KMS-11 (cell line): ENCODE measurements around the gene MLLT10.

Experiments used
- H2AFZ ChIP-seq: fragments of 200-600 bp; sonication (generic); 2 replicates; pipeline ENCODE4 v1.6.1; 2016; ENCODE audit warnings: antibody characterized with exemption, mixed run types, low read depth
- H3K27ac ChIP-seq: fragments of 200-600 bp; sonication (generic); 2 replicates; pipeline ENCODE4 v1.6.1; 2016; ENCODE audit warnings: mild to moderate bottlenecking, mixed run types
- H3K27me3 ChIP-seq: fragments of 200-600 bp; sonication (generic); 2 replicates; pipeline ENCODE4 v1.6.1; 2017; ENCODE audit warnings: mild to moderate bottlenecking, low read depth, mixed run types, moderate library complexity; ENCODE audit not compliant: insufficient read depth
- H3K36me3 ChIP-seq: fragments of 200-600 bp; sonication (generic); 2 replicates; pipeline ENCODE4 v1.6.1; 2017; ENCODE audit warnings: mild to moderate bottlenecking, mixed run types; ENCODE audit not compliant: insufficient read depth
- H3K4me1 ChIP-seq: fragments of 200-600 bp; sonication (generic); 2 replicates; pipeline ENCODE4 v1.6.1; 2016; ENCODE audit warnings: mild to moderate bottlenecking, low read depth, mixed run types; ENCODE audit not compliant: poor library complexity, severe bottlenecking
- H3K4me2 ChIP-seq: fragments of 200-600 bp; sonication (generic); 2 replicates; pipeline ENCODE4 v1.7.0; 2016; ENCODE audit warnings: mild to moderate bottlenecking, mixed run types
- H3K4me3 ChIP-seq: fragments of 200-600 bp; sonication (generic); IDR thresholded peaks from 2 replicates; pipeline ENCODE4 v1.6.1; 2017; ENCODE audit warnings: low read depth, low read length, mixed read lengths; ENCODE audit not compliant: insufficient read depth
- H3K79me2 ChIP-seq: fragments of 200-600 bp; sonication (generic); 2 replicates; pipeline ENCODE4 v1.6.1; 2016; ENCODE audit warnings: low read depth, mixed run types; ENCODE audit not compliant: insufficient read depth
- H3K9ac ChIP-seq: fragments of 200-600 bp; sonication (generic); 2 replicates; pipeline ENCODE4 v1.6.1; 2016; ENCODE audit warnings: mild to moderate bottlenecking, mixed run types
- H4K20me1 ChIP-seq: fragments of 200-600 bp; sonication (generic); 2 replicates; pipeline ENCODE4 v1.6.1; 2016; ENCODE audit warnings: mild to moderate bottlenecking, mixed run types; ENCODE audit not compliant: insufficient read depth
- TF ChIP-seq, protein P1 (sequence below): fragments of 200-600 bp; sonication (generic); conservative IDR thresholded peaks from 2 replicates; pipeline ENCODE4 v1.6.1; 2017; ENCODE audit warnings: low read depth, mild to moderate bottlenecking, antibody characterized with exemption, low read length, moderate library complexity, mixed read lengths

The MLLT10 gene

GRCh38 chr10:21511095-21511570 is 22.9 kb upstream of the MLLT10 start:
- no peak overlapping the region for H3K4me2 ChIP-seq
- H3K4me3 ChIP-seq = no peak overlapping the region

GRCh38 chr10:21511946-21512572 is 22.0 kb upstream of the MLLT10 start:
- Histone ChIP-seq H4K20me1 (no peaks in the 10 kb centered on the region), H3K4me1 (peaks cover 9% of the 10 kb centered on the region), H2AFZ (no peak overlapping the region), H3K79me2 (no peaks in the 10 kb centered on the region), H3K27me3 (peaks cover 9% of the 10 kb centered on the region; the same call in 1 of the 2 replicates), H3K4me2 (no peak overlapping the region), H3K4me3 (no peak overlapping the region), H3K9ac (no peak overlapping the region), H3K27ac (no peak overlapping the region), H3K36me3 (no peaks in the 10 kb centered on the region)
- TF ChIP-seq, protein P1, sequence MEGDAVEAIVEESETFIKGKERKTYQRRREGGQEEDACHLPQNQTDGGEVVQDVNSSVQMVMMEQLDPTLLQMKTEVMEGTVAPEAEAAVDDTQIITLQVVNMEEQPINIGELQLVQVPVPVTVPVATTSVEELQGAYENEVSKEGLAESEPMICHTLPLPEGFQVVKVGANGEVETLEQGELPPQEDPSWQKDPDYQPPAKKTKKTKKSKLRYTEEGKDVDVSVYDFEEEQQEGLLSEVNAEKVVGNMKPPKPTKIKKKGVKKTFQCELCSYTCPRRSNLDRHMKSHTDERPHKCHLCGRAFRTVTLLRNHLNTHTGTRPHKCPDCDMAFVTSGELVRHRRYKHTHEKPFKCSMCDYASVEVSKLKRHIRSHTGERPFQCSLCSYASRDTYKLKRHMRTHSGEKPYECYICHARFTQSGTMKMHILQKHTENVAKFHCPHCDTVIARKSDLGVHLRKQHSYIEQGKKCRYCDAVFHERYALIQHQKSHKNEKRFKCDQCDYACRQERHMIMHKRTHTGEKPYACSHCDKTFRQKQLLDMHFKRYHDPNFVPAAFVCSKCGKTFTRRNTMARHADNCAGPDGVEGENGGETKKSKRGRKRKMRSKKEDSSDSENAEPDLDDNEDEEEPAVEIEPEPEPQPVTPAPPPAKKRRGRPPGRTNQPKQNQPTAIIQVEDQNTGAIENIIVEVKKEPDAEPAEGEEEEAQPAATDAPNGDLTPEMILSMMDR = no peak

More at GRCh38 chr10:21511095-21511570, 22.9 kb upstream of the MLLT10 start:
- Histone ChIP-seq H4K20me1 (no peaks in the 10 kb centered on the region), H3K27me3 (peaks cover 7% of the 10 kb centered on the region; the same call in 1 of the 2 replicates), H2AFZ (no peak overlapping the region), H3K27ac (no peak overlapping the region), H3K9ac (no peak overlapping the region), H3K36me3 (no peaks in the 10 kb centered on the region), H3K79me2 (no peaks in the 10 kb centered on the region), H3K4me1 (peaks cover 7% of the 10 kb centered on the region)
- TF ChIP-seq, protein P1 = no peak

- peaks cover 14% of the 10 kb centered on the region for H3K4me1 ChIP-seq
- H3K4me2 ChIP-seq = no peak overlapping the region
Observed at GRCh38 chr10:21512573-21513404, 21.2 kb upstream of the MLLT10 start.

GRCh38 chr10:21513405-21513788 is 20.6 kb upstream of the MLLT10 start:
- Histone ChIP-seq H3K4me3 (no peak overlapping the region), H3K9ac (no peak overlapping the region), H3K4me1 (peaks cover 20% of the 10 kb centered on the region), H3K36me3 (no peaks in the 10 kb centered on the region), H2AFZ (no peak overlapping the region), H3K27me3 (peaks cover 22% of the 10 kb centered on the region), H3K4me2 (no peak overlapping the region), H4K20me1 (no peaks in the 10 kb centered on the region), H3K79me2 (no peaks in the 10 kb centered on the region), H3K27ac (no peak overlapping the region)
- TF ChIP-seq, protein P1 = no peak

More at GRCh38 chr10:21512573-21513404, 21.2 kb upstream of the MLLT10 start:
- peaks cover 15% of the 10 kb centered on the region for H3K27me3 ChIP-seq
- TF ChIP-seq, protein P1 = no peak
- H3K36me3 ChIP-seq = no peaks in the 10 kb centered on the region
- no peak overlapping the region for H3K27ac ChIP-seq
- no peak overlapping the region for H2AFZ ChIP-seq
- no peak overlapping the region for H3K9ac ChIP-seq
- H4K20me1 ChIP-seq = no peaks in the 10 kb centered on the region
- no peaks in the 10 kb centered on the region for H3K79me2 ChIP-seq
- H3K4me3 ChIP-seq = no peak overlapping the region
